ENCODE data around the gene CPT1A.

CPT1A gene

DNA sequence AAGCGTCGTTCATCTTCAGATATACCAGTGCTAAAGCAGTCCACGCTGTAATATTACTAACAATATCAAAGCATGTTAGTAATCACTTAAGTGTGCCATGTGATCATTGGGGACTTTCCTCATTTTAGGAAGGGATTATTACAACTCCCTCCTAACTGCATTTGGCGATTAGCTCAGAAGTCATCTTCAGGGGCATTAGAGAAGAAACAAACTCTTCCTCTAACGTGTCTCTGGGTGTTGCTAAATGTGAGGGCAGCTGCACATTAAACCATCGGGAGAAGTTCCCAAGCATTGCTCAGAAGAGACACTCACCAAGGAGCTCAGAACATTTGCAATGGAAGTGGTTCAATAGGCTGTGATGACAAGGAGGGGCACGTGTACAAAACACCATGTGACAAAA lies 107.6 kb downstream of the CPT1A start:
- Histone ChIP-seq H3K9ac (ENCODE audit: low read length in 5 of 5) (no peak overlapping the region), H3K4me1 (ENCODE audit: control insufficient read depth in 5 of 5, insufficient read depth in 5 of 5, low read length in 5 of 5) (peaks cover 0 to 11% (median 0%) of the 10 kb centered on the region in 5 donors), H3K27ac (ENCODE audit: low read depth, low read length) (no peak overlapping the region), H3K4me3 (ENCODE audit: low read depth in 1 of 5, low read length in 5 of 5) (no peak overlapping the region), H3K9me3 (ENCODE audit: control insufficient read depth in 5 of 5, low read length in 5 of 5) (no peaks in the 10 kb centered on the region), H3K36me3 (ENCODE audit: control insufficient read depth in 5 of 5, insufficient read depth in 5 of 5, low read length in 5 of 5) (no peaks in the 10 kb centered on the region), H3K27me3 (ENCODE audit: control insufficient read depth in 5 of 5, insufficient read depth in 4 of 5, low read length in 5 of 5) (peaks cover 0 to 3% (median 0%) of the 10 kb centered on the region in 5 donors)

GRCh38 chr11:68727783-68728182 lies 113.9 kb downstream of the CPT1A start:
- Histone ChIP-seq H3K36me3 (ENCODE audit: control insufficient read depth in 5 of 5, insufficient read depth in 5 of 5, low read length in 5 of 5) (no peaks in the 10 kb centered on the region), H3K27me3 (ENCODE audit: control insufficient read depth in 5 of 5, insufficient read depth in 4 of 5, low read length in 5 of 5) (no peaks in the 10 kb centered on the region), H3K9me3 (ENCODE audit: control insufficient read depth in 5 of 5, low read length in 5 of 5) (no peaks in the 10 kb centered on the region), H3K27ac (ENCODE audit: low read depth, low read length) (no peak overlapping the region), H3K4me1 (ENCODE audit: control insufficient read depth in 5 of 5, insufficient read depth in 5 of 5, low read length in 5 of 5) (no peaks in the 10 kb centered on the region), H3K9ac (ENCODE audit: low read length in 5 of 5) (no peak overlapping the region), H3K4me3 (ENCODE audit: low read depth in 1 of 5, low read length in 5 of 5) (no peak overlapping the region)

DNA sequence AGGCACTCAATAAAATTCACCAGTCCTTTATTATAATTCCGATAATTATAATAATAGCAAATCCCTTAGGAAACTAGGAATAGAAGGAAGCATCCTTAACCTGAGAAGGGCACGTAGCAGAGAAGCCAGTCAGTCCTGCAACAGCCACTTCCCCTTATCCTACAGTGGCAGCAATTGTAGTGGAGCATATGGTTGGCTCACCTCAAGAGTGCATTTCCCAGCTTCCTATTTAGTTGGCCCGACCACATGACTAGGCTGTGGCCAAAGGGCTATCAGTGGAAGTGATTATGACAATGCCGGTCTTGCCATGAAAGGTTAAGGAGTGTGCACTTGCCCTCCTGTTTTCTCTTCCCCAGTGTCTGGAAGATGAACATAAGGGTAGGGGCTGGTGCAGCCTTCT lies 117.4 kb downstream of the CPT1A start:
- no peaks in the 10 kb centered on the region for H3K4me1 ChIP-seq (ENCODE audit: control insufficient read depth in 5 of 5, insufficient read depth in 5 of 5, low read length in 5 of 5)
- H3K9ac ChIP-seq (ENCODE audit: low read length in 5 of 5), result no peak overlapping the region
- no peaks in the 10 kb centered on the region for H3K36me3 ChIP-seq (ENCODE audit: control insufficient read depth in 5 of 5, insufficient read depth in 5 of 5, low read length in 5 of 5)
- H3K9me3 ChIP-seq (ENCODE audit: control insufficient read depth in 5 of 5, low read length in 5 of 5), result peaks cover 0 to 7% (median 4%) of the 10 kb centered on the region in 5 donors
- H3K27ac ChIP-seq (ENCODE audit: low read depth, low read length), result no peak overlapping the region
- H3K27me3 ChIP-seq (ENCODE audit: control insufficient read depth in 5 of 5, insufficient read depth in 4 of 5, low read length in 5 of 5), result peaks cover 0 to 5% (median 3%) of the 10 kb centered on the region in 5 donors
- no peak overlapping the region for H3K4me3 ChIP-seq (ENCODE audit: low read depth in 1 of 5, low read length in 5 of 5)

- H3K4me3 ChIP-seq (ENCODE audit: low read depth in 1 of 5, low read length in 5 of 5), result no peak overlapping the region
- no peaks in the 10 kb centered on the region for H3K4me1 ChIP-seq (ENCODE audit: control insufficient read depth in 5 of 5, insufficient read depth in 5 of 5, low read length in 5 of 5)
- H3K27me3 ChIP-seq (ENCODE audit: control insufficient read depth in 5 of 5, insufficient read depth in 4 of 5, low read length in 5 of 5), result peaks cover 0 to 6% (median 3%) of the 10 kb centered on the region in 5 donors
- H3K36me3 ChIP-seq (ENCODE audit: control insufficient read depth in 5 of 5, insufficient read depth in 5 of 5, low read length in 5 of 5), result no peaks in the 10 kb centered on the region
- H3K9me3 ChIP-seq (ENCODE audit: control insufficient read depth in 5 of 5, low read length in 5 of 5), result peaks cover 0 to 7% (median 4%) of the 10 kb centered on the region in 5 donors
- no peak overlapping the region for H3K27ac ChIP-seq (ENCODE audit: low read depth, low read length)
- H3K9ac ChIP-seq (ENCODE audit: low read length in 5 of 5), result no peak overlapping the region
These were observed 119.6 kb downstream of the CPT1A start for GRCh38 chr11:68722143-68722542.

DNA sequence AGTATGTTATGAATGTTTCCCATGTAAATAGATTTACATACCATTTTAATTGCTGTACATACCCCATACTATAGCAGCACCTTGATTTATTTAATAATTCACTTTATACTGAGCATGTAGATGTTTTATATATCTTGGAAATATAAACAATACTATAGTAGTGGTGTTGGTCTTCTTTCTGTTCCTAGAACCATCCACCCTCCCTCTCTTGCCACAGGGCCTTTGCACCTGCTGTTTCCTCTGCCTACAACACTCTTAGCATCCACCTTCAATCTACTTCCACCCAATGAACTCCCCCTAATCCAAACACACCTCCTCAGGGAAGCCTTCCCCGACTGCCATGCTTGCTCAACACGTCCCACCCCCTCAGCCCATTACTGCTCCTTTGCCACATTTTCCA lies 120.6 kb downstream of the CPT1A start:
- H3K4me1 ChIP-seq (ENCODE audit: control insufficient read depth in 5 of 5, insufficient read depth in 5 of 5, low read length in 5 of 5), result no peaks in the 10 kb centered on the region
- H3K36me3 ChIP-seq (ENCODE audit: control insufficient read depth in 5 of 5, insufficient read depth in 5 of 5, low read length in 5 of 5), result no peaks in the 10 kb centered on the region
- no peak overlapping the region for H3K27ac ChIP-seq (ENCODE audit: low read depth, low read length)
- peaks cover 0 to 7% (median 4%) of the 10 kb centered on the region in 5 donors for H3K9me3 ChIP-seq (ENCODE audit: control insufficient read depth in 5 of 5, low read length in 5 of 5)
- no peak overlapping the region for H3K9ac ChIP-seq (ENCODE audit: low read length in 5 of 5)
- no peak overlapping the region for H3K4me3 ChIP-seq (ENCODE audit: low read depth in 1 of 5, low read length in 5 of 5)
- H3K27me3 ChIP-seq (ENCODE audit: control insufficient read depth in 5 of 5, insufficient read depth in 4 of 5, low read length in 5 of 5), result peaks cover 0 to 10% (median 3%) of the 10 kb centered on the region in 5 donors

- peaks cover 0 to 12% (median 9%) of the 10 kb centered on the region in 5 donors for H3K27me3 ChIP-seq (ENCODE audit: control insufficient read depth in 5 of 5, insufficient read depth in 4 of 5, low read length in 5 of 5)
- H3K36me3 ChIP-seq (ENCODE audit: control insufficient read depth in 5 of 5, insufficient read depth in 5 of 5, low read length in 5 of 5), result no peaks in the 10 kb centered on the region
- no peak overlapping the region for H3K4me3 ChIP-seq (ENCODE audit: low read depth in 1 of 5, low read length in 5 of 5)
- peaks cover 0 to 7% (median 4%) of the 10 kb centered on the region in 5 donors for H3K9me3 ChIP-seq (ENCODE audit: control insufficient read depth in 5 of 5, low read length in 5 of 5)
- H3K4me1 ChIP-seq (ENCODE audit: control insufficient read depth in 5 of 5, insufficient read depth in 5 of 5, low read length in 5 of 5), result peaks cover 0 to 13% (median 0%) of the 10 kb centered on the region in 5 donors
- H3K9ac ChIP-seq (ENCODE audit: low read length in 5 of 5), result no peak overlapping the region
- no peak overlapping the region for H3K27ac ChIP-seq (ENCODE audit: low read depth, low read length)
These were observed 126.1 kb downstream of the CPT1A start for GRCh38 chr11:68715456-68716122.

DNA sequence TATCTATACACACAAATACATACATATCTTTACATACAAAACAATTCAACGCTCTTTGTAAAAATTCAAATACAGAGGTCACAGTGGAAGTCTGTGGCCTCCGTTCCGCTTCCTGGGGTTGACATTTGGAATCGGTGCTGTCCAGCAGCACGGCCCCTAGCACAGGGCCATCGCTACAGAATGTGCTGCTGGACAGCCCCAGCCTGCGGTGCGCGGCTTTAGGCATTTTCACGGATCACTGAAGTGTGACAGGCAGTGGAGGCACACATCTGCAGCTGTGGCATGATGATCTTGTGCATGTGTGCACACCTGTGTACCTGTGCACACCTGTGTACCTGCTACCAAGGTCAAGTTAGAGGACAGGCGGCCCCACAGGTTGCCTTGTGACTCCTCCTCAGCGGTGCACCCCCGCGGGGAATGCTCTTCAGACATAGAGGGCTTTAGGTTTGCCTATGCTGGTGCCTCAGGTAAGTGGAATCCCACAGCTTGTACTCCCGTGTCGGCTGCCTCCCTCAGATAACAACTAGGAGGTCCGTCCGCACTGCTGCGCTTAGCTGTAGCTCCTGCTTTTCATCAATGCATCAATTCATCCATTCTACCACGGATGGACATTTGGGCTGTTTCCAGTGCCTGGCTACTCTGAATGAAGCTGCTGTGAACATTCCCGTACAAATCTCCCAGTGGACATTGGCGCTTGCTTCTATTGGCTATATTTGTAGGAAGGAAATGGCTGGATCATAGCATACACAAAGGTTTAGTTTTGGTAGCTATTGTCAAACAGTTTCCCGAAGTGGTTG lies 127.5 kb downstream of the CPT1A start:
- Histone ChIP-seq H3K27ac (ENCODE audit: low read depth, low read length) (no peak overlapping the region), H3K9me3 (ENCODE audit: control insufficient read depth in 5 of 5, low read length in 5 of 5) (no peaks in the 10 kb centered on the region), H3K27me3 (ENCODE audit: control insufficient read depth in 5 of 5, insufficient read depth in 4 of 5, low read length in 5 of 5) (peaks cover 0 to 12% (median 9%) of the 10 kb centered on the region in 5 donors), H3K4me3 (ENCODE audit: low read depth in 1 of 5, low read length in 5 of 5) (no peak overlapping the region), H3K36me3 (ENCODE audit: control insufficient read depth in 5 of 5, insufficient read depth in 5 of 5, low read length in 5 of 5) (no peaks in the 10 kb centered on the region), H3K4me1 (ENCODE audit: control insufficient read depth in 5 of 5, insufficient read depth in 5 of 5, low read length in 5 of 5) (peaks cover 0 to 14% (median 0%) of the 10 kb centered on the region in 5 donors), H3K9ac (ENCODE audit: low read length in 5 of 5) (no peak overlapping the region)

DNA sequence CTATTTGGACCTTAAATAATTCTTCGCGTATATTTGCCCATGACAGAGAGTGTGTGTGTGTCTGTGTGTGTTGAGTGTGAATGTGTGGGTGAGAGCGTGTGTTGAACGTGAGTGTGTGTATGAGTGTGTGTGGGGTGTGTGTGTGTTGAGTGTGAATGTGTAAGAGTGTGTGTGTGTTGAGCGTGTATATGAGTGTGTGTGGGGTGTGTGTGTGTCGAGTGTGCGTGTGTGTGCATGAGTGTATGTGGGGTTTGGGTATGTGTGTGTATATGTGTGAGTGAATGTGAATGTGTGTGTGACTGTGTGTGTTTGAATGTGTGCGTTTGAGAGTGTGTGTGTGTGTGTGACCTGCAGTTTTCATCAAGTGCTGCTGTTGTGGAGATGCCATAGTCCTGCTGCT lies 130.6 kb downstream of the CPT1A start:
- no peak overlapping the region for H3K9ac ChIP-seq (ENCODE audit: low read length in 5 of 5)
- H3K9me3 ChIP-seq (ENCODE audit: control insufficient read depth in 5 of 5, low read length in 5 of 5), result no peaks in the 10 kb centered on the region
- H3K27ac ChIP-seq (ENCODE audit: low read depth, low read length), result no peak overlapping the region
- no peaks in the 10 kb centered on the region for H3K36me3 ChIP-seq (ENCODE audit: control insufficient read depth in 5 of 5, insufficient read depth in 5 of 5, low read length in 5 of 5)
- peaks cover 0 to 24% (median 0%) of the 10 kb centered on the region in 5 donors for H3K4me1 ChIP-seq (ENCODE audit: control insufficient read depth in 5 of 5, insufficient read depth in 5 of 5, low read length in 5 of 5)
- peaks cover 0 to 9% (median 5%) of the 10 kb centered on the region in 5 donors for H3K27me3 ChIP-seq (ENCODE audit: control insufficient read depth in 5 of 5, insufficient read depth in 4 of 5, low read length in 5 of 5)
- no peak overlapping the region for H3K4me3 ChIP-seq (ENCODE audit: low read depth in 1 of 5, low read length in 5 of 5)

DNA sequence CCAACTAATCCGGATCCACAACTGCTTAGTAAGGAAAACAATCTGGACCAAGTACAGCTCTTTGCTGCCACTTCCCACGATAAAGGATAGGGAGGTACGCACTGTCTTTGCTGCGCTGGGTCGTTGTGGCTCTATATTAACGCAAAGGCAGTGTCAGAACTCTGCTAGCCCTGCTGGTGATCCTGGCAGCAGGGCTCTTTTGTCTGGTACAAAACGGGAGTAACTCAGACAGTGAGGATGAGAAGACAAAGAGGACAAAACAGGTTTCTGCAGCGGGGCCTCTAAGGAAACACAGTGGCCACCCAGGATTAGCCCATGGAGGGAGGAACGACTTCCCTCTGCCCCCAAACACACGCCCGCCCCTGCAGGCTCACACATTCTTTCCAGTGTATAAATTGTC lies 131.3 kb downstream of the CPT1A start:
- Histone ChIP-seq H3K9ac (ENCODE audit: low read length in 5 of 5) (no peak overlapping the region), H3K4me1 (ENCODE audit: control insufficient read depth in 5 of 5, insufficient read depth in 5 of 5, low read length in 5 of 5) (peaks cover 0 to 24% (median 0%) of the 10 kb centered on the region in 5 donors)

GRCh38 chr11:68709062-68709461 lies 132.7 kb downstream of the CPT1A start:
- peaks cover 0 to 10% (median 5%) of the 10 kb centered on the region in 5 donors for H3K27me3 ChIP-seq (ENCODE audit: control insufficient read depth in 5 of 5, insufficient read depth in 4 of 5, low read length in 5 of 5)
- no peak overlapping the region for H3K27ac ChIP-seq (ENCODE audit: low read depth, low read length)
- peaks cover 0 to 12% (median 0%) of the 10 kb centered on the region in 5 donors for H3K4me1 ChIP-seq (ENCODE audit: control insufficient read depth in 5 of 5, insufficient read depth in 5 of 5, low read length in 5 of 5)
- H3K9ac ChIP-seq (ENCODE audit: low read length in 5 of 5), result no peak overlapping the region
- no peaks in the 10 kb centered on the region for H3K9me3 ChIP-seq (ENCODE audit: control insufficient read depth in 5 of 5, low read length in 5 of 5)
- H3K36me3 ChIP-seq (ENCODE audit: control insufficient read depth in 5 of 5, insufficient read depth in 5 of 5, low read length in 5 of 5), result no peaks in the 10 kb centered on the region
- H3K4me3 ChIP-seq (ENCODE audit: low read depth in 1 of 5, low read length in 5 of 5), result no peak overlapping the region

More for the DNA sequence above, 131.3 kb downstream of the CPT1A start:
- Histone ChIP-seq H3K36me3 (ENCODE audit: control insufficient read depth in 5 of 5, insufficient read depth in 5 of 5, low read length in 5 of 5) (no peaks in the 10 kb centered on the region), H3K9me3 (ENCODE audit: control insufficient read depth in 5 of 5, low read length in 5 of 5) (no peaks in the 10 kb centered on the region), H3K4me3 (ENCODE audit: low read depth in 1 of 5, low read length in 5 of 5) (no peak overlapping the region), H3K27ac (ENCODE audit: low read depth, low read length) (no peak overlapping the region), H3K27me3 (ENCODE audit: control insufficient read depth in 5 of 5, insufficient read depth in 4 of 5, low read length in 5 of 5) (peaks cover 0 to 12% (median 6%) of the 10 kb centered on the region in 5 donors)

Measured in subcutaneous abdominal adipose tissue (tissue), 5 donors.